Measurements from ENCODE around the gene TDRKH. TPM values are rescaled to one million over a fixed set of nuclear protein-coding genes. Genes with fewer than 3 reads are reported as not detected.

Gene TDRKH
- total and polyA plus RNA-seq, 2 experiments from 2014 or later = 10.2 to 25.6 TPM

DNA sequence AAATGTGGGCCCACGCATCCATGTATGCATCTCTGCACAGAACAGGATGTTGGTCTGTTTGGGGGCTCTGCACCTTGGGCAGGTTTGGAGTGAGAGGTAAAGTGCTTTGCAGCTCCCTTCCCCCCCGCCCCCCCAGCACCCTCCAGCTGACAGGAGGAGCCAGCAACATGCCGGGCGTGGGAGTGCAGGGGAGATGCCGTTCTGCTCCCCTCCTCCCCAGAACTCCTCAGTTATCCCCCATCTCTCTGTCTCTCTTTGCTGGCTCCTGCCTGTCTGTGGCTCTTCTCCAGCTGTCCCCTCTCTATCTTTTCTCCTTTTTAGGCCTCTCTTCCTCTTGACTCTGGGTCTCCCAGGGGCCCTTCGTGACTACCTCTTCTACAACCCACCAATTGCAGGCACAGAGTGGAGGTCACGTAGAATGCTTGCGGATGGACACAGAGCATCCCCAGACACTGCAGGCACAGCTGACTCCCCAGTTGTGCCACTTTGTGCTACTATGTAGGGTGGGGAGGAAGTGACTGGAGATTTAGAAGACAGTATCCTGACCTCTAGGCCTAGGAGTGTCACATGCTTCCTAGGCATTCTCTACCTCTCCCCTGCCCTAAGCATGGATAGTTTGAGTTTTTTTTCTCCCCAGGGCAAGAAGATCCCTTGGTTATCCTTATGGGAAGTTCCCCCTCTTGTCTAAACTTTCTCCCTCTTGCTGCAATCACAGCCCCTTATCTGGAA lies 43.0 kb upstream of the TDRKH start:
- TF ChIP-seq POLR2AphosphoS5 (IDR thresholded peaks at IDR 0.05; ENCODE audit: low read depth) (no peak), EZH2phosphoT487 (IDR thresholded peaks at IDR 0.05; ENCODE audit: unreplicated experiment) (no peak), ZNF114 (CRISPR knock-in tag; IDR thresholded peaks at IDR 0.05) (no peak), CREB1 (CRISPR knock-in tag; IDR thresholded peaks at IDR 0.05; ENCODE audit: low read depth) (no peak), JUNB (IDR thresholded peaks at IDR 0.05; ENCODE audit: unreplicated experiment) (no peak)
- TF ChIP-seq, protein P1, sequence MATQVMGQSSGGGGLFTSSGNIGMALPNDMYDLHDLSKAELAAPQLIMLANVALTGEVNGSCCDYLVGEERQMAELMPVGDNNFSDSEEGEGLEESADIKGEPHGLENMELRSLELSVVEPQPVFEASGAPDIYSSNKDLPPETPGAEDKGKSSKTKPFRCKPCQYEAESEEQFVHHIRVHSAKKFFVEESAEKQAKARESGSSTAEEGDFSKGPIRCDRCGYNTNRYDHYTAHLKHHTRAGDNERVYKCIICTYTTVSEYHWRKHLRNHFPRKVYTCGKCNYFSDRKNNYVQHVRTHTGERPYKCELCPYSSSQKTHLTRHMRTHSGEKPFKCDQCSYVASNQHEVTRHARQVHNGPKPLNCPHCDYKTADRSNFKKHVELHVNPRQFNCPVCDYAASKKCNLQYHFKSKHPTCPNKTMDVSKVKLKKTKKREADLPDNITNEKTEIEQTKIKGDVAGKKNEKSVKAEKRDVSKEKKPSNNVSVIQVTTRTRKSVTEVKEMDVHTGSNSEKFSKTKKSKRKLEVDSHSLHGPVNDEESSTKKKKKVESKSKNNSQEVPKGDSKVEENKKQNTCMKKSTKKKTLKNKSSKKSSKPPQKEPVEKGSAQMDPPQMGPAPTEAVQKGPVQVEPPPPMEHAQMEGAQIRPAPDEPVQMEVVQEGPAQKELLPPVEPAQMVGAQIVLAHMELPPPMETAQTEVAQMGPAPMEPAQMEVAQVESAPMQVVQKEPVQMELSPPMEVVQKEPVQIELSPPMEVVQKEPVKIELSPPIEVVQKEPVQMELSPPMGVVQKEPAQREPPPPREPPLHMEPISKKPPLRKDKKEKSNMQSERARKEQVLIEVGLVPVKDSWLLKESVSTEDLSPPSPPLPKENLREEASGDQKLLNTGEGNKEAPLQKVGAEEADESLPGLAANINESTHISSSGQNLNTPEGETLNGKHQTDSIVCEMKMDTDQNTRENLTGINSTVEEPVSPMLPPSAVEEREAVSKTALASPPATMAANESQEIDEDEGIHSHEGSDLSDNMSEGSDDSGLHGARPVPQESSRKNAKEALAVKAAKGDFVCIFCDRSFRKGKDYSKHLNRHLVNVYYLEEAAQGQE (IDR thresholded peaks at IDR 0.05; ENCODE audit: unreplicated experiment) = no peak
- TF ChIP-seq, protein P2, sequence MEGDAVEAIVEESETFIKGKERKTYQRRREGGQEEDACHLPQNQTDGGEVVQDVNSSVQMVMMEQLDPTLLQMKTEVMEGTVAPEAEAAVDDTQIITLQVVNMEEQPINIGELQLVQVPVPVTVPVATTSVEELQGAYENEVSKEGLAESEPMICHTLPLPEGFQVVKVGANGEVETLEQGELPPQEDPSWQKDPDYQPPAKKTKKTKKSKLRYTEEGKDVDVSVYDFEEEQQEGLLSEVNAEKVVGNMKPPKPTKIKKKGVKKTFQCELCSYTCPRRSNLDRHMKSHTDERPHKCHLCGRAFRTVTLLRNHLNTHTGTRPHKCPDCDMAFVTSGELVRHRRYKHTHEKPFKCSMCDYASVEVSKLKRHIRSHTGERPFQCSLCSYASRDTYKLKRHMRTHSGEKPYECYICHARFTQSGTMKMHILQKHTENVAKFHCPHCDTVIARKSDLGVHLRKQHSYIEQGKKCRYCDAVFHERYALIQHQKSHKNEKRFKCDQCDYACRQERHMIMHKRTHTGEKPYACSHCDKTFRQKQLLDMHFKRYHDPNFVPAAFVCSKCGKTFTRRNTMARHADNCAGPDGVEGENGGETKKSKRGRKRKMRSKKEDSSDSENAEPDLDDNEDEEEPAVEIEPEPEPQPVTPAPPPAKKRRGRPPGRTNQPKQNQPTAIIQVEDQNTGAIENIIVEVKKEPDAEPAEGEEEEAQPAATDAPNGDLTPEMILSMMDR (conservative IDR thresholded peaks at IDR 0.05; ENCODE audit: low read depth in 2 of 2) = no peak
- TF ChIP-seq, protein P3, sequence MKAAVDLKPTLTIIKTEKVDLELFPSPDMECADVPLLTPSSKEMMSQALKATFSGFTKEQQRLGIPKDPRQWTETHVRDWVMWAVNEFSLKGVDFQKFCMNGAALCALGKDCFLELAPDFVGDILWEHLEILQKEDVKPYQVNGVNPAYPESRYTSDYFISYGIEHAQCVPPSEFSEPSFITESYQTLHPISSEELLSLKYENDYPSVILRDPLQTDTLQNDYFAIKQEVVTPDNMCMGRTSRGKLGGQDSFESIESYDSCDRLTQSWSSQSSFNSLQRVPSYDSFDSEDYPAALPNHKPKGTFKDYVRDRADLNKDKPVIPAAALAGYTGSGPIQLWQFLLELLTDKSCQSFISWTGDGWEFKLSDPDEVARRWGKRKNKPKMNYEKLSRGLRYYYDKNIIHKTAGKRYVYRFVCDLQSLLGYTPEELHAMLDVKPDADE (IDR thresholded peaks at IDR 0.05) = no peak
- TF ChIP-seq, protein P4, sequence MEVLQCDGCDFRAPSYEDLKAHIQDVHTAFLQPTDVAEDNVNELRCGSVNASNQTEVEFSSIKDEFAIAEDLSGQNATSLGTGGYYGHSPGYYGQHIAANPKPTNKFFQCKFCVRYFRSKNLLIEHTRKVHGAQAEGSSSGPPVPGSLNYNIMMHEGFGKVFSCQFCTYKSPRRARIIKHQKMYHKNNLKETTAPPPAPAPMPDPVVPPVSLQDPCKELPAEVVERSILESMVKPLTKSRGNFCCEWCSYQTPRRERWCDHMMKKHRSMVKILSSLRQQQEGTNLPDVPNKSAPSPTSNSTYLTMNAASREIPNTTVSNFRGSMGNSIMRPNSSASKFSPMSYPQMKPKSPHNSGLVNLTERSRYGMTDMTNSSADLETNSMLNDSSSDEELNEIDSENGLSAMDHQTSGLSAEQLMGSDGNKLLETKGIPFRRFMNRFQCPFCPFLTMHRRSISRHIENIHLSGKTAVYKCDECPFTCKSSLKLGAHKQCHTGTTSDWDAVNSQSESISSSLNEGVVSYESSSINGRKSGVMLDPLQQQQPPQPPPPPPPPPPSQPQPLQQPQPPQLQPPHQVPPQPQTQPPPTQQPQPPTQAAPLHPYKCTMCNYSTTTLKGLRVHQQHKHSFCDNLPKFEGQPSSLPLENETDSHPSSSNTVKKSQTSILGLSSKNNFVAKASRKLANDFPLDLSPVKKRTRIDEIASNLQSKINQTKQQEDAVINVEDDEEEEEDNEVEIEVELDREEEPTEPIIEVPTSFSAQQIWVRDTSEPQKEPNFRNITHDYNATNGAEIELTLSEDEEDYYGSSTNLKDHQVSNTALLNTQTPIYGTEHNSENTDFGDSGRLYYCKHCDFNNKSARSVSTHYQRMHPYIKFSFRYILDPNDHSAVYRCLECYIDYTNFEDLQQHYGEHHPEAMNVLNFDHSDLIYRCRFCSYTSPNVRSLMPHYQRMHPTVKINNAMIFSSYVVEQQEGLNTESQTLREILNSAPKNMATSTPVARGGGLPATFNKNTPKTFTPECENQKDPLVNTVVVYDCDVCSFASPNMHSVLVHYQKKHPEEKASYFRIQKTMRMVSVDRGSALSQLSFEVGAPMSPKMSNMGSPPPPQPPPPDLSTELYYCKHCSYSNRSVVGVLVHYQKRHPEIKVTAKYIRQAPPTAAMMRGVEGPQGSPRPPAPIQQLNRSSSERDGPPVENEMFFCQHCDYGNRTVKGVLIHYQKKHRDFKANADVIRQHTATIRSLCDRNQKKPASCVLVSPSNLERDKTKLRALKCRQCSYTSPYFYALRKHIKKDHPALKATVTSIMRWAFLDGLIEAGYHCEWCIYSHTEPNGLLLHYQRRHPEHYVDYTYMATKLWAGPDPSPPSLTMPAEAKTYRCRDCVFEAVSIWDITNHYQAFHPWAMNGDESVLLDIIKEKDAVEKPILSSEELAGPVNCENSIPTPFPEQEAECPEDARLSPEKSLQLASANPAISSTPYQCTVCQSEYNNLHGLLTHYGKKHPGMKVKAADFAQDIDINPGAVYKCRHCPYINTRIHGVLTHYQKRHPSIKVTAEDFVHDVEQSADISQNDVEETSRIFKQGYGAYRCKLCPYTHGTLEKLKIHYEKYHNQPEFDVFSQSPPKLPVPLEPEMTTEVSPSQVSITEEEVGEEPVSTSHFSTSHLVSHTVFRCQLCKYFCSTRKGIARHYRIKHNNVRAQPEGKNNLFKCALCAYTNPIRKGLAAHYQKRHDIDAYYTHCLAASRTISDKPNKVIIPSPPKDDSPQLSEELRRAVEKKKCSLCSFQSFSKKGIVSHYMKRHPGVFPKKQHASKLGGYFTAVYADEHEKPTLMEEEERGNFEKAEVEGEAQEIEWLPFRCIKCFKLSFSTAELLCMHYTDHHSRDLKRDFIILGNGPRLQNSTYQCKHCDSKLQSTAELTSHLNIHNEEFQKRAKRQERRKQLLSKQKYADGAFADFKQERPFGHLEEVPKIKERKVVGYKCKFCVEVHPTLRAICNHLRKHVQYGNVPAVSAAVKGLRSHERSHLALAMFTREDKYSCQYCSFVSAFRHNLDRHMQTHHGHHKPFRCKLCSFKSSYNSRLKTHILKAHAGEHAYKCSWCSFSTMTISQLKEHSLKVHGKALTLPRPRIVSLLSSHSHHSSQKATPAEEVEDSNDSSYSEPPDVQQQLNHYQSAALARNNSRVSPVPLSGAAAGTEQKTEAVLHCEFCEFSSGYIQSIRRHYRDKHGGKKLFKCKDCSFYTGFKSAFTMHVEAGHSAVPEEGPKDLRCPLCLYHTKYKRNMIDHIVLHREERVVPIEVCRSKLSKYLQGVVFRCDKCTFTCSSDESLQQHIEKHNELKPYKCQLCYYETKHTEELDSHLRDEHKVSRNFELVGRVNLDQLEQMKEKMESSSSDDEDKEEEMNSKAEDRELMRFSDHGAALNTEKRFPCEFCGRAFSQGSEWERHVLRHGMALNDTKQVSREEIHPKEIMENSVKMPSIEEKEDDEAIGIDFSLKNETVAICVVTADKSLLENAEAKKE (CRISPR knock-in tag; IDR thresholded peaks at IDR 0.05) = no peak
- H3K4me1 Mint-ChIP-seq = peaks cover 45% of the 10 kb centered on the region
- H3K4me3 Mint-ChIP-seq = no peak overlapping the region

More for the DNA sequence above, 43.0 kb upstream of the TDRKH start:
- Histone ChIP-seq H3K27me3 (ENCODE audit: insufficient read depth) (peaks cover 17% of the 10 kb centered on the region), H3K4me3 (no peak overlapping the region), H3K4me1 (ENCODE audit: insufficient read depth) (peaks cover 35% of the 10 kb centered on the region), H2AFZ (no peak overlapping the region), H3F3A (replicated peaks; ENCODE audit: low read depth) (no peaks in the 10 kb centered on the region; the same call in 1 of the 2 replicates), H3K4me2 (no peak overlapping the region), H3K27ac (ENCODE audit: low read depth) (no peak overlapping the region), H4K20me1 (replicated peaks; ENCODE audit: insufficient read depth) (no peaks in the 10 kb centered on the region), H3K79me2 (replicated peaks; ENCODE audit: insufficient read depth) (no peaks in the 10 kb centered on the region), H3K36me3 (ENCODE audit: insufficient read depth) (no peaks in the 10 kb centered on the region), H3K9me2 (ENCODE audit: insufficient read depth) (no peaks in the 10 kb centered on the region)
- DNase-seq (ENCODE audit: low spot score) = no peak
- no peak overlapping the region for H3K27ac Mint-ChIP-seq
- peaks cover 24% of the 10 kb centered on the region for H3K27me3 Mint-ChIP-seq (ENCODE audit: insufficient read depth, low read depth, poor library complexity)
- no peaks in the 10 kb centered on the region; the same call in 2 of the 3 replicates for H3K36me3 Mint-ChIP-seq (ENCODE audit: low read depth)
- ATAC-seq = no peak
- peaks cover 4% of the 10 kb centered on the region; the same call in 1 of the 3 replicates for H3K9me3 Mint-ChIP-seq

All from GM23338 (cell line).